Glomerular visceral epithelial cell (primary cell): Measurements from ENCODE around the gene BTF3L4.
A peak's percentile ranks its signal among the peaks of the same experiment; 100 is the strongest.
"Not testable (repeated sequence)": the region's sequence is repeated elsewhere in the genome, so short reads cannot be mapped to it uniquely, and the experiment has no call there.

Source experiments
- DNase-seq: peaks from one replicate; pipeline ENCODE4 v3.0.0-alpha.2; 2016; ENCODE audit errors: extremely low spot score

The BTF3L4 gene

GRCh38 chr1:52055066-52055865 lies 829 bp upstream of the BTF3L4 start, which contains the start of gene TXNDC12:
Gene TXNDC12 (minus strand): TSS chr1:52055191. CDS start chr1:52055096, 95 bp downstream.
- peak; percentile 89 for DNase-seq

- no peak for DNase-seq
These were observed 281 bp upstream of the BTF3L4 start for GRCh38 chr1:52055866-52056162.

- DNase-seq, result no peak
These were observed 789 bp downstream of the BTF3L4 start for GRCh38 chr1:52056937-52057231.

GRCh38 chr1:52057255-52057654 lies 1.2 kb downstream of the BTF3L4 start:
- DNase-seq, result no peak

GRCh38 chr1:52057876-52058415 lies 1.9 kb downstream of the BTF3L4 start:
- DNase-seq, result no peak

GRCh38 chr1:52059321-52059720 lies 3.2 kb downstream of the BTF3L4 start:
- peak; percentile 13 for DNase-seq

- no peak for DNase-seq
These were observed 3.8 kb downstream of the BTF3L4 start for GRCh38 chr1:52059888-52060287.

- DNase-seq, result no peak
These were observed 4.7 kb downstream of the BTF3L4 start for GRCh38 chr1:52060822-52061221.

- no peak for DNase-seq
These were observed 7.1 kb downstream of the BTF3L4 start for GRCh38 chr1:52063192-52063591.

- no peak for DNase-seq
These were observed 14.6 kb downstream of the BTF3L4 start for GRCh38 chr1:52070704-52071103.

- no peak for DNase-seq
These were observed 16.2 kb downstream of the BTF3L4 start for GRCh38 chr1:52072291-52072690.

- DNase-seq, result not testable (repeated sequence)
These were observed 21.2 kb downstream of the BTF3L4 start for GRCh38 chr1:52077277-52077676.

- no peak for DNase-seq
These were observed 23.9 kb downstream of the BTF3L4 start for GRCh38 chr1:52080014-52080415.

- not testable (repeated sequence) for DNase-seq
These were observed 31.8 kb downstream of the BTF3L4 start for GRCh38 chr1:52087892-52088291.

GRCh38 chr1:52094300-52094699 lies 38.2 kb downstream of the BTF3L4 start:
- not testable (repeated sequence) for DNase-seq

- no peak for DNase-seq
These were observed 40.1 kb downstream of the BTF3L4 start for GRCh38 chr1:52096216-52096615.

GRCh38 chr1:52098139-52098871 lies 42.2 kb downstream of the BTF3L4 start:
- no peak for DNase-seq

- no peak for DNase-seq
These were observed 46.4 kb downstream of the BTF3L4 start for GRCh38 chr1:52102336-52103013.

GRCh38 chr1:52111492-52111891 lies 55.4 kb downstream of the BTF3L4 start:
- no peak for DNase-seq

GRCh38 chr1:52112489-52112888 lies 56.4 kb downstream of the BTF3L4 start:
- no peak for DNase-seq

GRCh38 chr1:52119301-52120079 lies 63.4 kb downstream of the BTF3L4 start:
- DNase-seq, result no peak

GRCh38 chr1:52122384-52122783 lies 66.3 kb downstream of the BTF3L4 start:
- DNase-seq, result no peak
